CD4-positive, alpha-beta memory T cell (primary cell): ENCODE measurements around the gene ZFAND2A. TPM values are rescaled to one million over a fixed set of nuclear protein-coding genes. Genes with fewer than 3 reads are reported as not detected.
"Not testable (repeated sequence)": the region's sequence is repeated elsewhere in the genome, so short reads cannot be mapped to it uniquely, and the experiment has no call there.

Experiments used
- CTCF ChIA-PET: fragments of 350-600 bp; sonication (Branson Sonifier 250); formaldehyde crosslinking; loops from one replicate; lab custom pipeline; 2021; ENCODE audit warnings: inconsistent platforms; ENCODE audit not compliant: partially characterized antibody; lab: Charles Lee
- POLR2A ChIA-PET: fragments of 350-600 bp; sonication (Branson Sonifier 250); formaldehyde crosslinking; loops from one replicate; lab custom pipeline; 2021; ENCODE audit not compliant: partially characterized antibody; lab: Charles Lee
- DNase-seq, 5 donors: peaks; one replicate each; pipeline versions ENCODE4 v3.0.0 to v3.0.0-alpha.2; 2020 to 2022; ENCODE audit warnings: mixed read lengths in 1 of 5
- H3K27ac ChIP-seq: one replicate; pipeline ENCODE4 v1.7.0; 2013; ENCODE audit warnings: low read depth, low read length
- H3K27me3 ChIP-seq: 2 replicates; pipeline ENCODE4 v1.7.0; 2013; ENCODE audit warnings: mild to moderate bottlenecking, low read length, moderate library complexity; ENCODE audit not compliant: insufficient read depth
- H3K36me3 ChIP-seq: 2 replicates; pipeline ENCODE4 v1.7.0; 2013; ENCODE audit warnings: mild to moderate bottlenecking, low read length, moderate library complexity; ENCODE audit not compliant: insufficient read depth
- H3K4me1 ChIP-seq: 2 replicates; pipeline ENCODE4 v1.7.0; 2013; ENCODE audit warnings: mild to moderate bottlenecking, low read length, moderate library complexity; ENCODE audit not compliant: insufficient read depth
- H3K4me3 ChIP-seq, 2 donors: one replicate each; pipeline ENCODE4 v1.7.0; 2013; ENCODE audit warnings: low read length in 2 of 2, mild to moderate bottlenecking in 1 of 2
- H3K9me3 ChIP-seq, 2 donors: one replicate each; pipeline ENCODE4 v1.7.0; 2013; ENCODE audit warnings: low read length in 2 of 2, control low read depth in 1 of 2; ENCODE audit not compliant: control insufficient read depth in 1 of 2
- H3K27ac Mint-ChIP-seq, 7 donors: one replicate each; pipeline ENCODE4 v1.8.0; 2020 to 2021; ENCODE audit warnings: mixed read lengths in 7 of 7, mild to moderate bottlenecking in 6 of 7, inconsistent platforms in 3 of 7, moderate library complexity in 3 of 7
- H3K27me3 Mint-ChIP-seq, 2 donors: one replicate each; pipeline ENCODE4 v1.8.0; 2020 to 2021; ENCODE audit warnings: mixed read lengths in 2 of 2
- H3K36me3 Mint-ChIP-seq, 2 donors: one replicate each; pipeline ENCODE4 v1.8.0; 2020 to 2021; ENCODE audit warnings: mixed read lengths in 2 of 2, inconsistent platforms in 1 of 2, mild to moderate bottlenecking in 1 of 2
- H3K4me1 Mint-ChIP-seq, 4 donors: one replicate each; pipeline ENCODE4 v1.8.0; 2020 to 2021; ENCODE audit warnings: mixed read lengths in 4 of 4, mild to moderate bottlenecking in 1 of 4
- H3K4me3 Mint-ChIP-seq, 8 donors: one replicate each; pipeline ENCODE4 v1.8.0; 2020 to 2021; ENCODE audit warnings: mixed read lengths in 8 of 8, mild to moderate bottlenecking in 7 of 8, moderate library complexity in 6 of 8, inconsistent platforms in 3 of 8
- H3K9me3 Mint-ChIP-seq, 8 donors: one replicate each; pipeline ENCODE4 v1.8.0; 2020 to 2021; ENCODE audit warnings: mixed read lengths in 8 of 8, mild to moderate bottlenecking in 5 of 8, inconsistent platforms in 3 of 8, moderate library complexity in 1 of 8
- intact Hi-C: fragments of 100-400 bp; cut with micrococcal nuclease; formaldehyde crosslinking; loops from one replicate; pipeline ENCODE4 v1.15.1; 2023
- polyA plus RNA-seq, 2 donors: library from polyadenylated mRNA; unstranded; fragments of 300-500 nt; fragmentation: Illumina TruSeq; gene quantifications; one replicate each; pipeline ENCODE4 v1.2.3, GENCODE V29; 2021
- total RNA-seq, 2 experiments: library from RNA; stranded (reverse); gene quantifications; one replicate each; pipeline ENCODE4 v1.2.3, GENCODE V29; 2021

ZFAND2A gene
- 10 to 100 TPM; 30.9 to 32.4 TPM for total RNA-seq
- 10 to 100 TPM; 41.8 to 60.7 TPM for polyA plus RNA-seq

DNA sequence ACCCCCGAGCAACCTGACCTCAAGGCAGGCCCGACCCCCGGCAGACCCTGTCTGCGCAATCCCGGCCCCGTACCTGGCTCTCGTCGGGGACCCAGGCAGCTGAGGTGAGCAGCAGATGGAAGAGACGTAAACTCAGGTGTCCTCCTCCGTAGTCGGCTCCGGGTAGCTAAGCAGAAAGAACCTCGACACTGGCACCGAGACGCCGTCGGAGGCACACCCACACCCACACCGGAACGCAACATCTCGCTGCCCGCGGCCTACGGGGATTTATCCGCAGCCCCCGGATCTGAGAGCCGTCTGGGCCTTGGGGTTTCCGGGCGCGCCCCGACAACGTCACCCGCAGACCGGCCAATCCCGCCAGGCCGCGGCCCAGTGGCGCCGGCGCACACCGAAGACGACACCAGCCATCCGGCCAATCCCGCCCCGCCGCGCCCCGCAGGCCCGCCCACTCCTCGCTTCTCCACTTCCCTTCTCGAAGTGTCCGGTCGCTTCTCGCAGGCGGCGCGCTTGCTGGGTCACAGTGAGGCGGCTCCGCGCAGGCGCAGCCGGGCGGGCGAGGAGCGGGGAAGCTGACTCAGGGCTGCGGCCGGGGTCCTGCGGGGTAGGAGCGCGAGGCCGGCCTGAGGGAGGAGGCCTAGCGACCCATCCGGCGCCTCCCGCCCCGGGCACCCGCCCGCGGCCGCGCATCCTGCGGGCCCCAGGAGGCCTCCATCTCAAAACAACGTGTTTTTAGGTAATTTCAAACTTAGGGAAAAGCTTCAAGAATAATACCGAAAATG lies at the start of gene ZFAND2A:
Gene ZFAND2A, minus strand, starts transcription at position 306 of the 779 bp plus-strand sequence. CDS start 1,984 bp downstream, outside the sequence.
- Histone ChIP-seq H3K4me1 (peaks cover 29% of the 10 kb centered on the region), H3K36me3 (peaks cover 25% of the 10 kb centered on the region), H3K4me3 (peak within 1 kb of the TSS; percentile 69 to 99), H3K27me3 (no peaks in the 10 kb centered on the region), H3K9me3 (no peaks in the 10 kb centered on the region), H3K27ac (peak within 1 kb of the TSS; percentile 90)
- H3K27ac Mint-ChIP-seq = peak within 1 kb of the TSS; percentile 79 to 98 (median 95)
- H3K27me3 Mint-ChIP-seq = no peaks in the 10 kb centered on the region
- DNase-seq = peak; percentile 97 to 98 (median 98)
- intact Hi-C loops = loop anchor here (1.0 to 2.0 kb wide), 4 partner anchors 10 to 185 kb away; partner anchors contain the start of gene COX19
- H3K4me1 Mint-ChIP-seq = peaks cover 15 to 30% (median 23%) of the 10 kb centered on the region in 4 donors
- H3K4me3 Mint-ChIP-seq = peak within 1 kb of the TSS; percentile 88 to 94 (median 90)
- no peaks in the 10 kb centered on the region for H3K9me3 Mint-ChIP-seq
- H3K36me3 Mint-ChIP-seq = peaks cover 13 to 32% of the 10 kb centered on the region in 2 donors
- ChIA-PET CTCF (interaction anchor here (0.7 to 4.4 kb wide), 5 partner anchors 10 to 23 kb away, joined by 3 to 12 read pairs (median 3); no protein-coding TSS in a partner anchor), POLR2A (interaction anchor here (0.6 to 2.8 kb wide), 11 partner anchors 9 to 1011 kb away, joined by 3 to 39 read pairs (median 3); partner anchors contain the start of gene COX19)

- Mint-ChIP-seq H3K9me3 (no peaks in the 10 kb centered on the region), H3K27me3 (peaks cover 25 to 27% of the 10 kb centered on the region in 2 donors), H3K27ac (no peak overlapping the region), H3K4me3 (no peak overlapping the region), H3K4me1 (peaks cover 0 to 5% (median 0%) of the 10 kb centered on the region in 4 donors), H3K36me3 (no peaks in the 10 kb centered on the region)
- ChIA-PET CTCF (no interaction called here), POLR2A (no interaction called here)
- H3K9me3 ChIP-seq = no peaks in the 10 kb centered on the region
- no peak overlapping the region for H3K27ac ChIP-seq
- H3K27me3 ChIP-seq = no peaks in the 10 kb centered on the region
- H3K4me3 ChIP-seq = no peak overlapping the region
- no peaks in the 10 kb centered on the region for H3K4me1 ChIP-seq
- intact Hi-C loops = no loop called here
- no peaks in the 10 kb centered on the region for H3K36me3 ChIP-seq
- no peak for DNase-seq
Measured at GRCh38 chr7:1209097-1209496, 49.1 kb upstream of the ZFAND2A start.

- intact Hi-C loops, H3K36me3 Mint-ChIP-seq, H3K27ac Mint-ChIP-seq: not testable (repeated sequence)
Measured at GRCh38 chr7:1205742-1206141, 45.7 kb upstream of the ZFAND2A start.

GRCh38 chr7:1204460-1205140 lies 44.6 kb upstream of the ZFAND2A start:
- Mint-ChIP-seq H3K27ac (no peak overlapping the region), H3K27me3 (peaks cover 8 to 12% of the 10 kb centered on the region in 2 donors), H3K36me3 (no peaks in the 10 kb centered on the region), H3K4me3 (no peak overlapping the region), H3K9me3 (no peaks in the 10 kb centered on the region), H3K4me1 (no peaks in the 10 kb centered on the region)
- Histone ChIP-seq H3K36me3 (no peaks in the 10 kb centered on the region), H3K4me1 (no peaks in the 10 kb centered on the region), H3K27me3 (no peaks in the 10 kb centered on the region), H3K9me3 (no peaks in the 10 kb centered on the region), H3K27ac (no peak overlapping the region), H3K4me3 (no peak overlapping the region)
- CTCF ChIA-PET = no interaction called here
- DNase-seq = no peak
- POLR2A ChIA-PET = no interaction called here
- intact Hi-C loops = no loop called here

More at GRCh38 chr7:1205742-1206141, 45.7 kb upstream of the ZFAND2A start:
- H3K4me3 ChIP-seq, DNase-seq, H3K27me3 ChIP-seq, H3K4me1 ChIP-seq, H3K27ac ChIP-seq, H3K36me3 ChIP-seq, POLR2A ChIA-PET, H3K4me3 Mint-ChIP-seq, H3K9me3 Mint-ChIP-seq, H3K9me3 ChIP-seq, H3K4me1 Mint-ChIP-seq: not testable (repeated sequence)
- peaks cover 15 to 18% of the 10 kb centered on the region in 2 donors for H3K27me3 Mint-ChIP-seq
- CTCF ChIA-PET = interaction anchor here (0.6 kb wide), 1 partner anchor 97 kb away, joined by 3 read pairs; no protein-coding TSS in a partner anchor

GRCh38 chr7:1202914-1203313 lies 42.9 kb upstream of the ZFAND2A start:
- H3K27ac ChIP-seq, H3K27me3 ChIP-seq, DNase-seq, H3K4me3 Mint-ChIP-seq, intact Hi-C loops, H3K4me1 ChIP-seq, H3K9me3 Mint-ChIP-seq, H3K4me3 ChIP-seq, H3K4me1 Mint-ChIP-seq, H3K27ac Mint-ChIP-seq, H3K9me3 ChIP-seq, H3K36me3 ChIP-seq, H3K36me3 Mint-ChIP-seq, H3K27me3 Mint-ChIP-seq, CTCF ChIA-PET, POLR2A ChIA-PET: not testable (repeated sequence)

GRCh38 chr7:1201916-1202315 lies 41.9 kb upstream of the ZFAND2A start:
- intact Hi-C loops = no loop called here
- no peak overlapping the region for H3K27ac Mint-ChIP-seq
- H3K9me3 ChIP-seq = no peaks in the 10 kb centered on the region
- no peaks in the 10 kb centered on the region for H3K36me3 ChIP-seq
- POLR2A ChIA-PET = no interaction called here
- peaks cover 3 to 6% of the 10 kb centered on the region in 2 donors for H3K27me3 Mint-ChIP-seq
- H3K9me3 Mint-ChIP-seq = no peaks in the 10 kb centered on the region
- no peaks in the 10 kb centered on the region for H3K27me3 ChIP-seq
- no peaks in the 10 kb centered on the region for H3K4me1 Mint-ChIP-seq
- CTCF ChIA-PET = no interaction called here
- H3K4me3 ChIP-seq = no peak overlapping the region
- no peaks in the 10 kb centered on the region for H3K36me3 Mint-ChIP-seq
- DNase-seq = no peak
- H3K4me3 Mint-ChIP-seq = no peak overlapping the region
- H3K4me1 ChIP-seq = no peaks in the 10 kb centered on the region
- H3K27ac ChIP-seq = no peak overlapping the region

DNA sequence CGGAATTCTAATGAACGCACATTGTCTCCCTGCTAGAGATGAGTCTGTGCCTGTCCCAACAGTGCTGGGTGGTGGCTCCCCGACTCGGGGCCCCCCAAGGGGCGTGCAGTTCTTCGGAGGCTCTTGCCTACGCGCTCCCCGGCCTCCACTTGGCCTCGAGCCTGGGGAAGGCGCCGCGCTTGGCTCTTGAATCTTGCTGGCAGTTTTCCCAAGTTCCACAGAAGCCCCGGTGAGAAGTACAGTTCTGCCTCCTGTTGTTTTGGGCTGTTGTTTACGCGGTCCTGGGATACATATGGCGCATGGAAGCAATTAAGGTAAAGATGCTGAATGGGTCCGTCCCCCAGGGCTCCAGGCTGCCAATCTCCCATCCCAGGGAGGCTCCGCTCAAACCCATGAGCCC lies 40.0 kb upstream of the ZFAND2A start:
- Mint-ChIP-seq H3K9me3 (no peaks in the 10 kb centered on the region), H3K4me1 (no peaks in the 10 kb centered on the region), H3K27me3 (peaks cover 3 to 6% of the 10 kb centered on the region in 2 donors), H3K4me3 (no peak overlapping the region), H3K27ac (no peak overlapping the region), H3K36me3 (no peaks in the 10 kb centered on the region)
- intact Hi-C loops = no loop called here
- no peak for DNase-seq
- no peaks in the 10 kb centered on the region for H3K4me1 ChIP-seq
- no peaks in the 10 kb centered on the region for H3K36me3 ChIP-seq
- no peak overlapping the region for H3K27ac ChIP-seq
- POLR2A ChIA-PET = no interaction called here
- H3K4me3 ChIP-seq = no peak overlapping the region
- CTCF ChIA-PET = no interaction called here
- no peaks in the 10 kb centered on the region for H3K9me3 ChIP-seq
- no peaks in the 10 kb centered on the region for H3K27me3 ChIP-seq
